Ishikawa (cell line): ENCODE results near the gene PRUNE2.

ENCODE experiments used
- CEBPB ChIP-seq: IDR thresholded peaks from 2 replicates; pipeline ENCODE4 v1.6.1; 2012
- CREB1 ChIP-seq: IDR thresholded peaks from 2 replicates; pipeline ENCODE4 v1.6.1; 2012; ENCODE audit warnings: low read depth
- EGR1 ChIP-seq: IDR thresholded peaks from 2 replicates; pipeline ENCODE4 v1.6.1; 2012
- EP300 ChIP-seq: IDR thresholded peaks from 2 replicates; pipeline ENCODE4 v1.6.1; 2012; ENCODE audit warnings: borderline replicate concordance
- FOXM1 ChIP-seq: IDR thresholded peaks from 2 replicates; pipeline ENCODE4 v1.6.1; 2012; ENCODE audit warnings: low read depth, borderline replicate concordance
- MAX ChIP-seq: IDR thresholded peaks from 2 replicates; pipeline ENCODE4 v1.6.1; 2012
- NFIC ChIP-seq: IDR thresholded peaks from 2 replicates; pipeline ENCODE4 v1.6.1; 2012
- RAD21 ChIP-seq: IDR thresholded peaks from 2 replicates; pipeline ENCODE4 v1.6.1; 2012; ENCODE audit warnings: low read depth
- REST ChIP-seq: IDR thresholded peaks from 2 replicates; pipeline ENCODE4 v1.6.1; 2012; ENCODE audit warnings: low read depth, mild to moderate bottlenecking
- TAF1 ChIP-seq: IDR thresholded peaks from 2 replicates; pipeline ENCODE4 v1.6.1; 2012; ENCODE audit warnings: low read depth, mild to moderate bottlenecking
- TCF12 ChIP-seq: IDR thresholded peaks from 2 replicates; pipeline ENCODE4 v1.6.1; 2012; ENCODE audit warnings: low read depth
- TEAD4 ChIP-seq: IDR thresholded peaks from 2 replicates; pipeline ENCODE4 v1.6.1; 2012
- USF1 ChIP-seq: IDR thresholded peaks from 2 replicates; pipeline ENCODE4 v1.6.1; 2012
- YY1 ChIP-seq: IDR thresholded peaks from 2 replicates; pipeline ENCODE4 v1.6.1; 2012; ENCODE audit warnings: low read depth
- ZBTB7A ChIP-seq: IDR thresholded peaks from 2 replicates; pipeline ENCODE4 v1.6.1; 2012; ENCODE audit warnings: low read depth

Gene PRUNE2

GRCh38 chr9:76609285-76610010 is 296.5 kb downstream of the PRUNE2 start:
- no peak for TF ChIP-seq NFIC

GRCh38 chr9:76608575-76609273 is 297.2 kb downstream of the PRUNE2 start:
- TF ChIP-seq EGR1: no peak
- TF ChIP-seq YY1: no peak
- no peak for TF ChIP-seq REST

GRCh38 chr9:76607730-76608436 is 298.0 kb downstream of the PRUNE2 start:
- TF ChIP-seq REST (no peak), YY1 (no peak), MAX (no peak), TCF12 (no peak), USF1 (no peak), ZBTB7A (no peak), CEBPB (no peak), NFIC (no peak), FOXM1 (no peak), EP300 (no peak), RAD21 (no peak), TAF1 (no peak), CREB1 (no peak), TEAD4 (no peak), EGR1 (no peak)

GRCh38 chr9:76605321-76605900 is 300.5 kb downstream of the PRUNE2 start:
- no peak for TF ChIP-seq CEBPB
- no peak for TF ChIP-seq EGR1
- TF ChIP-seq FOXM1: no peak
- TF ChIP-seq USF1: no peak
- TF ChIP-seq MAX: no peak
- TF ChIP-seq REST: no peak
- no peak for TF ChIP-seq NFIC
- no peak for TF ChIP-seq TEAD4
- no peak for TF ChIP-seq CREB1
- no peak for TF ChIP-seq ZBTB7A
- no peak for TF ChIP-seq YY1
- no peak for TF ChIP-seq TCF12
- no peak for TF ChIP-seq TAF1
- TF ChIP-seq RAD21: no peak
- no peak for TF ChIP-seq EP300
